ENCODE results near the gene CMTM6. TPM values are rescaled to one million over a fixed set of nuclear protein-coding genes. Genes with fewer than 3 reads are reported as not detected.
"Not testable (repeated sequence)": the region's sequence is repeated elsewhere in the genome, so short reads cannot be mapped to it uniquely, and the experiment has no call there.

Gene CMTM6
- total and polyA plus RNA-seq, 2 of the 8 experiments (the other 6 are each of a cell fraction or from before 2014, with no cell fraction given), result 24.0 to 51.5 TPM

GRCh38 chr3:32522682-32523081 lies 20.0 kb upstream of the CMTM6 start (continued):
- TF ChIP-seq ATF2 (IDR thresholded peaks at IDR 0.05; ENCODE audit: low read length), result no peak
- no peak for TF ChIP-seq ZNF274 (IDR thresholded peaks at IDR 0.05; ENCODE audit: borderline replicate concordance, extremely low read depth, low read length)
- no peak for TF ChIP-seq SP4 (IDR thresholded peaks at IDR 0.05; ENCODE audit: low read length)

GRCh38 chr3:32518921-32519320 lies 16.3 kb upstream of the CMTM6 start:
- H4K91ac ChIP-seq (replicated peaks; ENCODE audit: insufficient read length, low read length); H3K23me2 ChIP-seq (ENCODE audit: low read depth, low read length); H3K4ac ChIP-seq (replicated peaks; ENCODE audit: insufficient read length, low read depth, low read length); H3K9me3 ChIP-seq (ENCODE audit: insufficient read depth in 2 of 2, low read depth in 1 of 2, low read length in 1 of 2); H2AFZ ChIP-seq (ENCODE audit: low read length); H3K4me3 ChIP-seq (ENCODE audit: extremely low read depth in 1 of 4, insufficient read depth in 2 of 4, low read depth in 3 of 4, low read length in 4 of 4); H3K27ac ChIP-seq (ENCODE audit: low read depth, low read length); H3K79me1 ChIP-seq (ENCODE audit: low read depth, low read length); H4K5ac ChIP-seq (ENCODE audit: insufficient read length, low read depth, low read length); H3K36me3 ChIP-seq (ENCODE audit: control insufficient read depth in 2 of 4, insufficient read depth in 4 of 4, low read length in 3 of 4); H2BK120ac ChIP-seq (replicated peaks; ENCODE audit: low read depth, low read length); H2BK20ac ChIP-seq (ENCODE audit: low read length); H2BK15ac ChIP-seq (ENCODE audit: low read length); DNase-seq (ENCODE audit: low read depth in 1 of 2, low spot score in 2 of 2); H3K4me2 ChIP-seq (ENCODE audit: insufficient read depth in 1 of 2, low read depth in 2 of 2, low read length in 2 of 2); FAIRE-seq; H3K56ac ChIP-seq (replicated peaks; ENCODE audit: insufficient read length, low read depth, low read length); H3K23ac ChIP-seq (ENCODE audit: insufficient read length); H3K9ac ChIP-seq (replicated peaks in 1 of 4; ENCODE audit: extremely low read depth in 1 of 4, low read depth in 3 of 4, low read length in 3 of 4); H3K14ac ChIP-seq (ENCODE audit: insufficient read length); H4K20me1 ChIP-seq (replicated peaks in 1 of 2; ENCODE audit: control insufficient read depth in 1 of 2, insufficient read depth in 2 of 2, low read length in 2 of 2); H3K27me3 ChIP-seq (replicated peaks in 1 of 4; ENCODE audit: control insufficient read depth in 3 of 4, extremely low read depth in 1 of 4, insufficient read depth in 3 of 4, low read length in 3 of 4); H3K18ac ChIP-seq (ENCODE audit: extremely low read depth, low read length); H2BK5ac ChIP-seq (ENCODE audit: low read depth, low read length); H3K79me2 ChIP-seq (ENCODE audit: control insufficient read depth in 1 of 2, insufficient read depth in 2 of 2, low read length in 2 of 2); H4K8ac ChIP-seq (ENCODE audit: extremely low read depth, insufficient read depth, low read length); H3K4me1 ChIP-seq (replicated peaks in 1 of 4; ENCODE audit: control insufficient read depth in 3 of 4, insufficient read depth in 4 of 4, low read length in 3 of 4); H2BK12ac ChIP-seq (ENCODE audit: low read depth, low read length); H2AK5ac ChIP-seq (ENCODE audit: low read depth, low read length): not testable (repeated sequence)
- ChIA-PET POLR2A (ENCODE audit: partially characterized antibody) (interaction anchor here (0.7 kb wide), 1 partner anchor 51 kb away, joined by 4 read pairs; no protein-coding TSS in a partner anchor), CTCF (ENCODE audit: partially characterized antibody) (interaction anchor here (1.1 to 1.2 kb wide), 2 partner anchors 9 to 144 kb away, joined by 3 to 4 read pairs; no protein-coding TSS in a partner anchor)
- 97% methylated on average over 5 of the region's 5 CpGs; no CpG with 5 or more reads in 1 of the 2 experiments for WGBS, 2 experiments (ENCODE audit: extremely low coverage in 1 of 2, insufficient coverage in 1 of 2, insufficient read length in 1 of 2, insufficient replicate concordance in 2 of 2, low coverage in 1 of 2, low lambda C conversion rate in 2 of 2, missing lambda C conversion rate in 1 of 2)

Data from H1 (cell line).